AG04449 (cell line): Measurements from ENCODE around the gene ANKRD11.
A peak's percentile ranks its signal among the peaks of the same experiment; 100 is the strongest.
"Not testable (repeated sequence)": the region's sequence is repeated elsewhere in the genome, so short reads cannot be mapped to it uniquely, and the experiment has no call there.

Experiments
- CTCF ChIA-PET: fragments of 350-600 bp; formaldehyde crosslinking; extraction: SDS; loops from one replicate; lab custom pipeline; 2021; ENCODE audit warnings: antibody characterized with exemption; lab: Yijun Ruan, JAX
- POLR2A ChIA-PET: fragments of 400-600, 350-600 bp; formaldehyde crosslinking; extraction: SDS; loops from one replicate; lab custom pipeline; 2020; ENCODE audit warnings: antibody characterized with exemption, inconsistent platforms; lab: Yijun Ruan, JAX
- DNase-seq: peaks from one replicate; pipeline ENCODE4 v3.0.0-alpha.2; 2010; ENCODE audit warnings: low read depth, low spot score
- H3K4me3 ChIP-seq: 2 replicates; pipeline ENCODE4 v1.5.1; 2011; ENCODE audit warnings: low read depth, mild to moderate bottlenecking, control low read depth, low read length
- TF ChIP-seq, protein P1 (sequence below): IDR thresholded peaks from one replicate; pipeline ENCODE4 v1.5.1; 2011; ENCODE audit warnings: mild to moderate bottlenecking, moderate library complexity, low read length, control low read depth, inconsistent platforms; ENCODE audit not compliant: insufficient read depth; ENCODE audit errors: missing control alignments

The ANKRD11 gene

DNA sequence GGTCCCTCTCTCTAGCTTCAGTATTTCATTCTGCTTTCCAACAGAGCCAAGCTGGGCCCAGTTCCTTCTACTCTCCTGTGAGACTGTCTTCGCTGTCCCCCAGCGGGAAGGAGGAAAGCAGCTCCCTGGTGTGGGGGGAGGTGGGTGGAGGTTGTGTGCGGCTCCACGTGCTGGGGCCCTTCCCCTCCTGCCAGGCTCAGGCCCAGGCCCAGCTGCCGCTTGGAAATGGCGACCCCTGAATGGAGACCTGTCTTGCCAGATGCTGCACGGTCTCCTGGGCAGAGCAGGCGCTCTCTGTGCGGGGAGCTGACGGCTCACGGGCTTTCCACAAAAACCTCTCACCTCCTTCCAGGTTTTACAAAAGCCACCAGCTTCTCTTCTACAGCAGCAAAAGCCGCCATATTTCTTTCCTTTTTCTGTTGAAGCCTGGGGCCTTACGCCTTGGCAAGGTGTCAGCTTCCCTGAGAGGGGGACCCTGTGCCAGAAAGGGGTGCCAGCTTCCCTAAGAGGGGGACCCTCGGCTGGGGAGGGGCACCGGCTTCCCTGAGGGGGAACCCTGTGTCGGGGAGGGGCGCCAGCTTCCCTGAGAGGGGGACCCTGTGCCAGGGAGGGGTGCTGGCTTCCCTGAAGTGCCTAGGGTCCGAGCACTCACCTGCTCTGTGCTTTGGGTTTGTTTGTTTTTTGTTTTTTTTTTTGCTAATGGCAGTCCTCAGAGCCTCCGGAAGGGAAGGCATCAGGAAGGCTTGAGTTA lies 225.4 kb downstream of the ANKRD11 start:
- DNase-seq: no peak
- ChIA-PET POLR2A (no interaction called here), CTCF (interaction anchor here (0.9 kb wide), 1 partner anchor 10 kb away, joined by 3 read pairs; no protein-coding TSS in a partner anchor)
- TF ChIP-seq, protein P1, sequence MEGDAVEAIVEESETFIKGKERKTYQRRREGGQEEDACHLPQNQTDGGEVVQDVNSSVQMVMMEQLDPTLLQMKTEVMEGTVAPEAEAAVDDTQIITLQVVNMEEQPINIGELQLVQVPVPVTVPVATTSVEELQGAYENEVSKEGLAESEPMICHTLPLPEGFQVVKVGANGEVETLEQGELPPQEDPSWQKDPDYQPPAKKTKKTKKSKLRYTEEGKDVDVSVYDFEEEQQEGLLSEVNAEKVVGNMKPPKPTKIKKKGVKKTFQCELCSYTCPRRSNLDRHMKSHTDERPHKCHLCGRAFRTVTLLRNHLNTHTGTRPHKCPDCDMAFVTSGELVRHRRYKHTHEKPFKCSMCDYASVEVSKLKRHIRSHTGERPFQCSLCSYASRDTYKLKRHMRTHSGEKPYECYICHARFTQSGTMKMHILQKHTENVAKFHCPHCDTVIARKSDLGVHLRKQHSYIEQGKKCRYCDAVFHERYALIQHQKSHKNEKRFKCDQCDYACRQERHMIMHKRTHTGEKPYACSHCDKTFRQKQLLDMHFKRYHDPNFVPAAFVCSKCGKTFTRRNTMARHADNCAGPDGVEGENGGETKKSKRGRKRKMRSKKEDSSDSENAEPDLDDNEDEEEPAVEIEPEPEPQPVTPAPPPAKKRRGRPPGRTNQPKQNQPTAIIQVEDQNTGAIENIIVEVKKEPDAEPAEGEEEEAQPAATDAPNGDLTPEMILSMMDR: no peak
- H3K4me3 ChIP-seq: no peak overlapping the region

DNA sequence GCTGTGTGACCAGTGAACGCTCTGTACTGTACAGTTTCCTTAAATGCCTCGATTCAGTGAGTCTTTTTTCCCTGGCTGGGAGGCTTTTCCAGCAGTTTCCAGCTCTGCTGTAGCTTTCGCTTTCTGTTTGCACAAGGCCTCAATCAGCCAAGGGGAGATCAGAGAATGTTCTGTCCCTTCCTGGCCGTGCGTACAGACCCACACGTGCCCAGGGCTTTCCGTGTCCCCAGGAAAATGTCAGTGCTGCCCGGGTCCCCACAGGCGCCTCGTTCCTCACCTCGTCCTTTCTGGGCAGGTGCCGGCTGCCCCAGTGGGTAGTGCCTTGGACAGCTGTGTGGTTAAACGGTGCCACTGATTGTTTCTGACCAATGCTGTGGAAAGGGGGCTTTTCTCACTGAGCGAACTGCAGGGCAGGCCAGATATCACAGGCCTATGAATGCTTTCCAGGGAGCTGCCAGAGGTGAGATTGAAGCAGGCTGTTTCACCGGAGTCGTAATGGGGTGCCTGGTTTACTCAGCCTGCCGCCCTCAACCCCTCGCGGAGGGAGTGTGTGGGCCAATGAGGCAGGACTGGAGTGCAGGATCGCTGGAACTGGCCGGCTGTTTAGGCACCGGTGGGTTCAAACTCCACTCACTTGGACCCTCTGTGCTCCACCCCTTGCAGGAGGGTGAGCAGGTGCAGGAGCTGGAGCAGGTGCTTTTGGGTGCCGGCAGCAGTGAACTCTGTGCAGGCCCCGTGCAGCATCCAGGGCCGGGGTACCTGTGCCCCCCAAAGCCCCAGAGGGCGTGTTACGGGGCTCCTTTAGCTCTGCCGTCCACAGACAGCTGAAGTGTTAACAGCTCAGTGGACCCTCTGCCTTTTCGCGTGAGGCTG lies 228.4 kb downstream of the ANKRD11 start:
- no peak overlapping the region for H3K4me3 ChIP-seq
- CTCF ChIA-PET: no interaction called here
- POLR2A ChIA-PET: no interaction called here
- DNase-seq: no peak
- TF ChIP-seq, protein P1: no peak

DNA sequence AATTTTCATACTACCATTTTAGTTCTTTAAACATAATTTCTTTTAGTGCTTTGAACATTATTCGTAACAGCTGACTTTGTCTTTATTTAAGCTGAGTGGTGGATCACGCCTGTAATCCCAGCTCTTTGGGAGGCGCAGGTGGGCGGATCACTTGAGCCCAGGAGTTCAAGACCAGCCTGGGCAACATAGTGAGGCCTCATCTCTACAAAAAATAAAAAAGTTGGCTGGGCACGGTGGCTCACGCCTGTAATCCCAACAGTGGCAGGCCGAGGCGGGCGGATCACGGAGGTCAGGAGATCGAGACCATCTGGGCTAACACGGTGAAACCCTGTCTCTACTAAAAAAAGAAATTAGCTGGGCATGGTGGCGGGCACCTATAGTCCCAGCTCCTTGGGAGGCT lies 230.5 kb downstream of the ANKRD11 start:
- H3K4me3 ChIP-seq, DNase-seq, POLR2A ChIA-PET: not testable (repeated sequence)
- CTCF ChIA-PET: interaction anchor here (0.9 kb wide), 1 partner anchor 29 kb away, joined by 3 read pairs; no protein-coding TSS in a partner anchor

DNA sequence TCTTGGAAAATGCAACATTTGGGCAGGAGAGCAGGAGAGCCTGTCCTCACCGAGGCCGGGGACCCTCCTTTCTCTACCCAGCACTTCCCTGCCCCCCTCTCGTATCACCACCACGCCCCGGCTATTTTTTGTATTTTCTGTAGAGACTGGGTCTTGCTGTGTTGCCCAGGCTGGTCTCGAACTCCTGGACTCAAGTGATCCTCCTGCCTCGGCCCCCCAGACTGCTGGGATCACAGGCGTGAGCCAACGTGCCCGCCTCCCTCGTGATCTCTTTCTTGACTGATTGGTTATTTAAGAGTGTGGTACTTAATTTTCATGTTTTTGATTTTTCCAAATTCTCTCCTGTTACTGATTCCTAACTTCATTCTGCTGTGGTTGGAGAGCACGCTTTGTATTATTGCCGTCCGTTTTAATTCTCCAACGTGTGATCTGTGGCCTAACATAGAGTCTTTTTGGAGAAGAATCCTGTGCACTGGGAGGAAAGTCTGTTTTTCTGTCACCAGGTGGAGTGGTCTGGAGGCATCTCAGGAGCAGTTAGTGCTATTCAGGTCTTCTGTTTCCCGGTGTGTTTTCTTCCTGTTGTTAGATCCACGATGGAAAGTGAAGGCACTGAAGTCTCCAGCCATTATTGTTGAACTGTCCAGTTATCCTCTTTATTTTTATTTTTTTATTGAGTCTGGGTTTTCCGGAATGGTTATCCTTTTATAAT lies 232.4 kb downstream of the ANKRD11 start:
- POLR2A ChIA-PET: no interaction called here
- no peak for DNase-seq
- TF ChIP-seq, protein P1: no peak
- CTCF ChIA-PET: no interaction called here
- H3K4me3 ChIP-seq: peak overlapping the region; percentile 49

DNA sequence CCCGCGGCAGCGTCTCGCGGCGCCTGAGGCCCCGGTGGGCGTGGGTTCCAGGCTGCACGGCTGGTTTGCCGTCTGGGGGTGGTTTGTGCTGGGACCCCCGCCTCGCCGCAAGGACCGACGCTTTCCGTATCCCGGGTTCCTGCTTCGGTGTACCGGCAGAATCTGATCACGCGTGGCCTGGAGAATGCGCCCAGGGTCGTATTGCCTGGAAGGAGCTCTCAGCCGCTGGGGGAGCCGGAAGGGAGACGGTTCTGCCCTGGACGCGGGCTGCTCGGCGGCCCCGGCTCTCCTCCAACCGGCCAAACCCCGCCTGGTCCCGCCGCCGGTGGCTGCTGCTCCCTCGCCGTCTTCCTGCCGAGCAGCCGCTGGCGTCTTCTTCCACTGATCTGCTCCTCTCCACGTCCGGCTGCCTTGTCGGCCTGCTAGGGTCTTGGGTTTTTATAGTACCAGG lies 233.1 kb downstream of the ANKRD11 start:
- H3K4me3 ChIP-seq: peak overlapping the region; percentile 49
- DNase-seq: no peak
- TF ChIP-seq, protein P1: peak; percentile 4
- POLR2A ChIA-PET: no interaction called here
- CTCF ChIA-PET: no interaction called here

DNA sequence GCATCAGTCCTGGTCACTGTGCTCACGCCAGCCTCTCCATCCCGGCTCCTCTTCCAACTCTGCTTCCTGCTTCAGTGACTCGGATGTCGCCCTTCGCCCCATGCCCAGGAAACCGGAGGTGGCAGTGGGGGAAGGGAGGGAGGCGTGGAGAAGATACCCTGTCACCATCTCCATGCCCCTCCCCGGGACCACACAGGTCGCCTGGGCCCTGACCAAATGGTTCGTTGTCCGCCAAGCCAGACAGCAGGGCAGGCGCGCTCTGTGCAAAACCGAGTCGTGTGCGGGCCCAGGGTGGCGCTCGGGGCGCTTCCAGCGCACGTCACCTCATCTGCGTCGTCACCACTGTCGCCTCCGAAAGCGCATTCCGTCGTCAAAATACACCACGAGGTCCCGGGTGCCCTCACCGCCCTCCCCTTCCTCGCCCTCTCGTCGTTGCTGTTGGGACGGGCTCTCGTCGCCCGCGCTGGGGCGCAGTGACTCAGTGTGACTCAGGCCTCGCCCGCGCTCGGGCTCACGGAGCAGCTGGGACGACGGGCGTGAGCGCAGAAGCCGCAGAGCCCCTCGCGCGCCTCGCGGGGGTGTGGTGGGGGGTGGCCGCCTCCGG lies 233.6 kb downstream of the ANKRD11 start:
- DNase-seq: no peak
- ChIA-PET POLR2A (no interaction called here), CTCF (no interaction called here)
- peak overlapping the region; percentile 49 for H3K4me3 ChIP-seq
- TF ChIP-seq, protein P1: no peak
